Esophagus mucosa (tissue), 1 donor: ENCODE measurements around the gene PSMD2. TPM values are rescaled to one million over a fixed set of nuclear protein-coding genes. Genes with fewer than 3 reads are reported as not detected.
"Not testable (repeated sequence)": the region's sequence is repeated elsewhere in the genome, so short reads cannot be mapped to it uniquely, and the experiment has no call there.

ENCODE experiments used
- ATAC-seq: fragments of 200-7000 bp; cut with Tn5 transposase; one replicate; pipeline ENCODE4 v1.9.1; 2020
- total RNA-seq: library from RNA; stranded (reverse); gene quantifications from one replicate; pipeline ENCODE4 v1.2.4, GENCODE V29; 2023
- donor health status: DM: yes; HTN: yes; CAD: no.

The PSMD2 gene
- total RNA-seq, 1 donor from 2014 or later: 126 TPM

- ATAC-seq: not testable (repeated sequence)
Observed at GRCh38 chr3:184339451-184340135, 40.6 kb downstream of the PSMD2 start.

- ATAC-seq: peak; percentile 74
Observed at GRCh38 chr3:184341925-184342324, 42.9 kb downstream of the PSMD2 start.

- no peak for ATAC-seq
Observed at GRCh38 chr3:184343200-184343876, 44.3 kb downstream of the PSMD2 start.

GRCh38 chr3:184344579-184345316, 45.7 kb downstream of the PSMD2 start:
- no peak for ATAC-seq

DNA sequence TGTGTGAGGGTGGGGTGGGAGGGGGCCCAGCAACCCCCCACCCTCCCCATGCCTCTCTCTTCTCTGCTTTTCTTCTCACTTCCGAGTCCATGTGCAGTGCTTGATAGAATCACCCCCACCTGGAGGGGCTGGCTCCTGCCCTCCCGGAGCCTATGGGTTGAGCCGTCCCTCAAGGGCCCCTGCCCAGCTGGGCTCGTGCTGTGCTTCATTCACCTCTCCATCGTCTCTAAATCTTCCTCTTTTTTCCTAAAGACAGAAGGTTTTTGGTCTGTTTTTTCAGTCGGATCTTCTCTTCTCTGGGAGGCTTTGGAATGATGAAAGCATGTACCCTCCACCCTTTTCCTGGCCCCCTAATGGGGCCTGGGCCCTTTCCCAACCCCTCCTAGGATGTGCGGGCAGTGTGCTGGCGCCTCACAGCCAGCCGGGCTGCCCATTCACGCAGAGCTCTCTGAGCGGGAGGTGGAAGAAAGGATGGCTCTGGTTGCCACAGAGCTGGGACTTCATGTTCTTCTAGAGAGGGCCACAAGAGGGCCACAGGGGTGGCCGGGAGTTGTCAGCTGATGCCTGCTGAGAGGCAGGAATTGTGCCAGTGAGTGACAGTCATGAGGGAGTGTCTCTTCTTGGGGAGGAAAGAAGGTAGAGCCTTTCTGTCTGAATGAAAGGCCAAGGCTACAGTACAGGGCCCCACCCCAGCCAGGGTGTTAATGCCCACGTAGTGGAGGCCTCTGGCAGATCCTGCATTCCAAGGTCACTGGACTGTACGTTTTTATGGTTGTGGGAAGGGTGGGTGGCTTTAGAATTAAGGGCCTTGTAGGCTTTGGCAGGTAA, 46.5 kb downstream of the PSMD2 start:
- ATAC-seq: peak; percentile 86

- no peak for ATAC-seq
Observed at GRCh38 chr3:184346480-184347190, 47.6 kb downstream of the PSMD2 start.

GRCh38 chr3:184347321-184348056, 48.4 kb downstream of the PSMD2 start:
- ATAC-seq: no peak

DNA sequence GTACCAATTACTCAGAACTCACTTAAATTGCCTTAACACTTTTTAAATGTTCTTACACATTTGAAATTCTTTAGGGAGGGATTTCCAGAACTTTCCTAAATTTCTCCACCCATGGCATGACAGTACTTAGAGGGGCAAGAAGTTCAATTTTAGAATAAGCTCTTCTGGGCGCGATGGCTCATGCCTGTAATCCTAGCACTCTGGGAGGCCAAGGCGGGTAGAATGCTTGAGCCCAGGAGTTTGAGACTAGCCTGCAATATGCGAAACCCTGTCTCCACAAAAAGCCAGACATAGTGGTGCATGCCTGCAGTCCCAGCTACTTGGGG, 49.0 kb downstream of the PSMD2 start:
- ATAC-seq: no peak

GRCh38 chr3:184349563-184350470, 50.8 kb downstream of the PSMD2 start:
- no peak for ATAC-seq

DNA sequence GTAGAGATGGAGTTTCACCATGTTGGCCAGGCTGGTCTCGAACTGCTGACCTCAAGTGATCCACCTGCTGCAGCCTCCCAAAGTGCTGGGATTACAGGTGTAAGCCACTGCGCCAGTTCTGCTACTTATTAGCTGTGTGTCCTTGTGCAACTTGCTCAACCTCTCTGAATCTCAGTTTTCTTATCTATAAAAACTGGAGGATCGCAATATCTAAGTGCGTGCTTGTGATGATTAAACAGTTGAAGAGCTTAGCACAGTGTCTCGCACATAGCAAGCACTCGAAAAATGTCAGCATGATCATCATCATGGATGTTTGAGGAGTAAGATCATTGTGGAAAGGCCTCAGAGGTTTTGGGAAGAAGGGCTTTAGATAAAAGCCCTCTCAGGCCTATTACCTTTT, 51.6 kb downstream of the PSMD2 start:
- no peak for ATAC-seq

DNA sequence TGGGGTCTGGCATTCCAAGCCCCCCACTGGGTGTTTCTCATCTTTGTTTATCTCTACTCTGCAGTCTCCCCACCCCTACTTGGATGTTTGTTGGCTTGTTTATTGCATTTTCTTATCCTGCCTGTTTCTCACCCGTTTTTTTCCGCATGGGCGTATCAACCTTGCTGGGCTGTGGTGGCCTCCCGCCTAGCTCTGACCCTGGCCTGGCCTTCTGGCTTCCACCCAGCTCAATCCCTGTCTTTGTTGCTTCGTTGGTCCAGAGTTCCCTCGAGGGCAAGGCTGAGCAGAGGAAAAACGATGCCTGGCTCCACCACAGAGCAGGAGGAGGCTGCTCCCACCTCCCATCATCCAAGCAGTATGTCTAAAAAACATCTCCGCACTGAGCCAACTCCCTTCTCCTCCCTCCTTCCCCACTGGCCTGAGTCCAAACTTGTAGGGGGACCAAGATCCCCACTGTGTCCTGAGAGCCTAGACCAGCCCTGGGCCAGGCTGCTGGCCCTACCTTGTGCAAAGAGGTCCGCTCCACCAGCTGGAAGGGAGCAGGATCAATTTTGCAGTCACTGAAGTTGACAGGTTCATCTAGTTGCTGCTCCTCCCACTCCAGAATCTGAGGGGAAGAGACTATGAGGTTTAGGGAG, 52.6 kb downstream of the PSMD2 start:
- ATAC-seq: no peak

GRCh38 chr3:184352149-184352785, 53.2 kb downstream of the PSMD2 start:
- ATAC-seq: peak; percentile 56

DNA sequence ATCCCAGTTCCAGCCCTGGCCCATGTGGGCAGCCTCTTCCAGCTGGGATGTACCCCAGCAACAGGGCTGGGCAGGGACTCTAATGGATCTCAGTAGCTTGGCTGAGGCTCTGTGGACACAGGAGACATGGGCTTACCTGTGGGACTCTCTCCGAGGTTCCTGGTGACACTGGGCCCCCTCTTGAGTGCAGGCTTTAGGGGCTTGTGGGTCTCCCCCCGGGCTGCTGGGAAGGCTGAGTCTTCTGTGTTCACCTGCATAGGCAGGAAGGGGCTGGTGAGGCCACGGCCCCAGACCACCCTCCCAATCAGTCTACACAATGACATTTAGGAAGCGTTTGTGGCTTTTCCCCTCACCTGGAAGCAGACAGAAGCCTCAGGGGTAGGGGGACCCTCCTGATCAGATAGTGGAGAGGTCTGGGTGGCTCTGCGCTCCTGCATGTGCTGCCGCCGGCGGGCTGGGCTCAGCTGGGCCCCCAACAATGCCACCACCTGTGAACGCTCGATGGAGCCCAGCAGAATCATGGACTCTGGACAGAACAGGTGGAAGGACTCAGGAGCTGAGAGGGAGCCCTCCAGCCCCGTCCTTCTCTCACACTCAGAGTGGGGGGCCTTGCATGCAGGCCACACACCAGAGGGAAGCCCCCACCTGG, 54.0 kb downstream of the PSMD2 start:
- no peak for ATAC-seq

- ATAC-seq: no peak
Observed at GRCh38 chr3:184353546-184353941, 54.5 kb downstream of the PSMD2 start.

DNA sequence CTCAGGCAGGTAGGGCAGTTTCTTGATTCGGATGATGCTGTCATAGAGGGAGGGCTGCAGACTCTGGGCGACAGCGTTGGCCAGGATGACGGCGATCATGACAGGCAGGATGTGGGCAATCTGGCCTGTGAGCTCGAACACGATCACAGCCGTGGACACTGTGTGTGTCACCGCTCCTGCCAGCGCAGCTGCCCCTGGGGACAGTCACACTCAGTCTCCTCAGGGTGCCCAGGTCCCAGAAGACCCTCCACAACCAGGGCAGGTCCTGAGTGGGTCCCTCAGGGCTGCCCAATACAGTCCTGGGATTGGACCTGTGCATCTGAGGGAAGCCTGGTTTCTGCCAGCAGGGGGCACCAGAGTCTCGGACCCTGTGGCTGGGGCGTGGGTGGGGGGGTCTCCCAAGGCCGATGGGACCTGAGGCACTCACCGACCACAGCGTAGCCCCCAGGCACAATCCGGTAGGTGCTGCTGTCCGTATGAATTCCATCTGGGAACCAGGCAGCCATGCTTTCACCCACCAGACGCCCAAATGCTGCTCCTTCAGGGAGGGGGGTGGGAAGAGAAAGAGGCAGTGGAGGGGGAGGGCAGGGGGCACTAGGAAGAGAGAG, 55.2 kb downstream of the PSMD2 start:
- peak; percentile 33 for ATAC-seq

GRCh38 chr3:184354754-184355153, 55.7 kb downstream of the PSMD2 start:
- ATAC-seq: no peak

GRCh38 chr3:184355261-184356040, 56.4 kb downstream of the PSMD2 start:
- ATAC-seq: no peak
